ENCODE data around the gene TANGO6.
"Not testable (repeated sequence)": the region's sequence is repeated elsewhere in the genome, so short reads cannot be mapped to it uniquely, and the experiment has no call there.

Gene TANGO6

GRCh38 chr16:69049603-69050375, 206.5 kb downstream of the TANGO6 start:
- H3K27me3 ChIP-seq (ENCODE audit: control insufficient read depth, insufficient read depth, low read length, poor library complexity, severe bottlenecking): no peaks in the 10 kb centered on the region
- no peaks in the 10 kb centered on the region for H3K36me3 ChIP-seq (ENCODE audit: control insufficient read depth, insufficient read depth, low read length)
- no peak overlapping the region for H3K4me3 ChIP-seq (ENCODE audit: insufficient read depth, low read depth, low read length)
- no peaks in the 10 kb centered on the region for H3K4me1 ChIP-seq (ENCODE audit: control insufficient read depth, insufficient read depth, low read length)
- H3K9me3 ChIP-seq (ENCODE audit: control insufficient read depth, low read length): no peaks in the 10 kb centered on the region
- WGBS, 2 experiments: 86 to 90% methylated on average over 5 of the region's 5 CpGs
- no peak overlapping the region for H3K27ac ChIP-seq (ENCODE audit: insufficient read depth, low read depth, low read length, poor library complexity, severe bottlenecking)

DNA sequence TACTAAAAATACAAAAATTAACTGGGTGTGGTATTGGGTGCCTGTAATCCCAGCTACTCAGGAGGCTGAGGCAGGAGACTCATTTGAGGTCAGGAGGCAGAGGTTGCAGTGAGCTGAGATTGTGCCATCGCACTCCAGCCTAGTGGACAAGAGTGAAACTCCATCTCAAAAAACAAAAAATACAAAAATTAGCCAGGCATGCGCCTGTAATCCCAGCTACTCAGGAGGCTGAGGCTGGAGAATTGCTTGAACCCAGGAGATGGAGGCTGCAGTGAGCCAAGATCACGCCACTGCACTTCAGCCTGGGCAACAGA, 208.1 kb downstream of the TANGO6 start:
- H3K27ac ChIP-seq (ENCODE audit: insufficient read depth, low read depth, low read length, poor library complexity, severe bottlenecking); H3K9me3 ChIP-seq (ENCODE audit: control insufficient read depth, low read length); H3K27me3 ChIP-seq (ENCODE audit: control insufficient read depth, insufficient read depth, low read length, poor library complexity, severe bottlenecking); H3K4me3 ChIP-seq (ENCODE audit: insufficient read depth, low read depth, low read length); H3K4me1 ChIP-seq (ENCODE audit: control insufficient read depth, insufficient read depth, low read length); H3K36me3 ChIP-seq (ENCODE audit: control insufficient read depth, insufficient read depth, low read length): not testable (repeated sequence)
- 93 to 98% methylated on average over 3 of the region's 3 CpGs for WGBS, 2 experiments

- 82 to 88% methylated on average over 3 of the region's 3 CpGs for WGBS, 2 experiments
Observed at GRCh38 chr16:69055008-69055407, 211.7 kb downstream of the TANGO6 start.

DNA sequence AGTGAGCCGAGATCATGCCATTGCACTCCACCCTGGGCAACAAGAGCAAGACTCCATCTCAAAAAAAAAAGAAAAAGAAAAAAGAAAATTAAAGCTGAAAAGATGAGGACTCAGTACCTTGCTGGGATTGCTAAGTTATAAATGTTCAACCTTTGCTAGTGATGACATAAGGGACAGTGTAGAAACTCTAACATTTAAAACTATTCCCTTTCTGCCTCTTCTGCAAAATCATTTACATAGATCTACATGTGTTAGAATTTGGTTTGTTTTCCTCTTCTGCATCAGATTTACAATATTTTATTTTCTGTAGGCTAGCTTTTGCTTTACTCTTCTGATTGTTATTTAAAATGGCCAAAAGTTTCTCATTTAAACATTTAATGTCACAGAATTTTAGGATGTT, 212.6 kb downstream of the TANGO6 start:
- Histone ChIP-seq H3K4me1 (ENCODE audit: control insufficient read depth, insufficient read depth, low read length) (no peaks in the 10 kb centered on the region), H3K27ac (ENCODE audit: insufficient read depth, low read depth, low read length, poor library complexity, severe bottlenecking) (no peak overlapping the region), H3K9me3 (ENCODE audit: control insufficient read depth, low read length) (no peaks in the 10 kb centered on the region), H3K4me3 (ENCODE audit: insufficient read depth, low read depth, low read length) (no peak overlapping the region), H3K36me3 (ENCODE audit: control insufficient read depth, insufficient read depth, low read length) (no peaks in the 10 kb centered on the region), H3K27me3 (ENCODE audit: control insufficient read depth, insufficient read depth, low read length, poor library complexity, severe bottlenecking) (no peaks in the 10 kb centered on the region)
- 40 to 93% methylated on average over 1 of the region's 1 CpG for WGBS, 2 experiments

More at GRCh38 chr16:69055008-69055407, 211.7 kb downstream of the TANGO6 start:
- no peak overlapping the region for H3K4me3 ChIP-seq (ENCODE audit: insufficient read depth, low read depth, low read length)
- H3K4me1 ChIP-seq (ENCODE audit: control insufficient read depth, insufficient read depth, low read length): no peaks in the 10 kb centered on the region
- no peaks in the 10 kb centered on the region for H3K36me3 ChIP-seq (ENCODE audit: control insufficient read depth, insufficient read depth, low read length)
- no peak overlapping the region for H3K27ac ChIP-seq (ENCODE audit: insufficient read depth, low read depth, low read length, poor library complexity, severe bottlenecking)
- no peaks in the 10 kb centered on the region for H3K9me3 ChIP-seq (ENCODE audit: control insufficient read depth, low read length)
- H3K27me3 ChIP-seq (ENCODE audit: control insufficient read depth, insufficient read depth, low read length, poor library complexity, severe bottlenecking): no peaks in the 10 kb centered on the region

DNA sequence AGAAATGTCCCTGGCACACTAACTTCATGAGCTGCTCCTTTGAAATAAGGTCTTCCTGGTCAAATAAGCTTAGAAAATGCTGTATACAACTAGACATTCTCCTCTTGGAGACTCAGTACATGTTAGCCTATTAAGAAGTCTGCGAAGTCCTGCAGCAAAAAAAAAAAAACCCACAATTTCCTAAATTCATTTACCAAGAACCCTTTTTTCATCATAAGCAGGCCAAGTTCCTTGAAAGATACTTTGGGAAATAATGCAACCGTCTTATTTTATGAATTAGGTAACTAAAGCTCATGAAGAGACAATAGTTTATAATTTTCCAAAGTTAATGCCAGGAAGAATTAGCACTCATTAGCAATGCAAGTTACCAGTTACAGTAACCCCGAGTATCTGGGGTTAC, 213.1 kb downstream of the TANGO6 start:
- Histone ChIP-seq H3K27me3 (ENCODE audit: control insufficient read depth, insufficient read depth, low read length, poor library complexity, severe bottlenecking) (no peaks in the 10 kb centered on the region), H3K36me3 (ENCODE audit: control insufficient read depth, insufficient read depth, low read length) (no peaks in the 10 kb centered on the region), H3K4me1 (ENCODE audit: control insufficient read depth, insufficient read depth, low read length) (no peaks in the 10 kb centered on the region), H3K4me3 (ENCODE audit: insufficient read depth, low read depth, low read length) (no peak overlapping the region), H3K9me3 (ENCODE audit: control insufficient read depth, low read length) (no peaks in the 10 kb centered on the region), H3K27ac (ENCODE audit: insufficient read depth, low read depth, low read length, poor library complexity, severe bottlenecking) (no peak overlapping the region)
- WGBS, 2 experiments: 89 to 98% methylated on average over 3 of the region's 3 CpGs

- 89 to 93% methylated on average over 10 of the region's 11 CpGs for WGBS, 2 experiments
- no peak overlapping the region for H3K4me3 ChIP-seq (ENCODE audit: insufficient read depth, low read depth, low read length)
- no peaks in the 10 kb centered on the region for H3K4me1 ChIP-seq (ENCODE audit: control insufficient read depth, insufficient read depth, low read length)
- no peak overlapping the region for H3K27ac ChIP-seq (ENCODE audit: insufficient read depth, low read depth, low read length, poor library complexity, severe bottlenecking)
- no peaks in the 10 kb centered on the region for H3K36me3 ChIP-seq (ENCODE audit: control insufficient read depth, insufficient read depth, low read length)
- no peaks in the 10 kb centered on the region for H3K27me3 ChIP-seq (ENCODE audit: control insufficient read depth, insufficient read depth, low read length, poor library complexity, severe bottlenecking)
- H3K9me3 ChIP-seq (ENCODE audit: control insufficient read depth, low read length): no peaks in the 10 kb centered on the region
Observed at GRCh38 chr16:69057400-69058378, 214.4 kb downstream of the TANGO6 start.

GRCh38 chr16:69063491-69063890, 220.2 kb downstream of the TANGO6 start:
- 99% methylated on average over 6 to 7 of the region's 8 CpGs for WGBS, 2 experiments
- H3K4me3 ChIP-seq (ENCODE audit: insufficient read depth, low read depth, low read length); H3K9me3 ChIP-seq (ENCODE audit: control insufficient read depth, low read length); H3K36me3 ChIP-seq (ENCODE audit: control insufficient read depth, insufficient read depth, low read length); H3K27me3 ChIP-seq (ENCODE audit: control insufficient read depth, insufficient read depth, low read length, poor library complexity, severe bottlenecking); H3K27ac ChIP-seq (ENCODE audit: insufficient read depth, low read depth, low read length, poor library complexity, severe bottlenecking): not testable (repeated sequence)
- H3K4me1 ChIP-seq (ENCODE audit: control insufficient read depth, insufficient read depth, low read length): peaks cover 25% of the 10 kb centered on the region

DNA sequence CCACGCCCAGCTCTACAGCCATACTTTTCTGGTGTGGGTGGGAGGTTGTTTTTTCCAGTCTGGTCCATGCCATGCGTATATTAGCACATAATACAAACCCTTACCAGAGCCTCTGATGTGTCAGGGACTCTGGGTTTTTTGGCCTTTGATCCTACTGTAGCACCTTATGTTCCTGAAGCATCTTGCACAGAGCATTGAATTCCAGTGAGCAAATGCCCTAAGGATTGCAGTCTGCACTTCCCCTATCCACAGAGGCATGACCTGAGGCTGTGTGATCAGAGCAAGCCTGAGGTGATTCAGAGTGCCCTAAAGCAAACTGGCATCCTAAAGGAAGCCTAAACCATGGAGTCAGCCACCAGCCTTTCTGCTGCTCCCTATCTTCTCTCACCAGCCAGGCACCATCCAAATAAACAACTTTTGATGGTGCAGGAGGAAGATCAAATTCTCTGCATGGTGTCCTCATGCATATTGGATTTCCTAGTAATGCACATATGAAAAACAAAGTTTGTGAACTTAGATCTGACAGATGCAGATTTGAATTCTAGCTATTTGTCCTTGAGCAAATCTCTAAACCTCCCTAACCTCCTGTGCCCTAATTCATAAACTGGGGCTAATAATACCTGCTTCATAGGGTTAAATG, 220.9 kb downstream of the TANGO6 start:
- H3K4me1 ChIP-seq (ENCODE audit: control insufficient read depth, insufficient read depth, low read length): peaks cover 25% of the 10 kb centered on the region
- no peak overlapping the region for H3K27ac ChIP-seq (ENCODE audit: insufficient read depth, low read depth, low read length, poor library complexity, severe bottlenecking)
- H3K36me3 ChIP-seq (ENCODE audit: control insufficient read depth, insufficient read depth, low read length): no peaks in the 10 kb centered on the region
- no peaks in the 10 kb centered on the region for H3K27me3 ChIP-seq (ENCODE audit: control insufficient read depth, insufficient read depth, low read length, poor library complexity, severe bottlenecking)
- WGBS, 2 experiments: 100% methylated on average over 1 to 2 of the region's 2 CpGs
- no peak overlapping the region for H3K4me3 ChIP-seq (ENCODE audit: insufficient read depth, low read depth, low read length)
- no peaks in the 10 kb centered on the region for H3K9me3 ChIP-seq (ENCODE audit: control insufficient read depth, low read length)

GRCh38 chr16:69064764-69065313, 221.5 kb downstream of the TANGO6 start:
- no peaks in the 10 kb centered on the region for H3K27me3 ChIP-seq (ENCODE audit: control insufficient read depth, insufficient read depth, low read length, poor library complexity, severe bottlenecking)
- no peaks in the 10 kb centered on the region for H3K36me3 ChIP-seq (ENCODE audit: control insufficient read depth, insufficient read depth, low read length)
- no peak overlapping the region for H3K4me3 ChIP-seq (ENCODE audit: insufficient read depth, low read depth, low read length)
- WGBS, 2 experiments: 46% methylated on average over 6 of the region's 6 CpGs
- no peak overlapping the region for H3K27ac ChIP-seq (ENCODE audit: insufficient read depth, low read depth, low read length, poor library complexity, severe bottlenecking)
- no peaks in the 10 kb centered on the region for H3K9me3 ChIP-seq (ENCODE audit: control insufficient read depth, low read length)
- H3K4me1 ChIP-seq (ENCODE audit: control insufficient read depth, insufficient read depth, low read length): peaks cover 25% of the 10 kb centered on the region

GRCh38 chr16:69069504-69069903, 226.2 kb downstream of the TANGO6 start:
- 94 to 99% methylated on average over 5 of the region's 5 CpGs for WGBS, 2 experiments
- Histone ChIP-seq H3K27ac (ENCODE audit: insufficient read depth, low read depth, low read length, poor library complexity, severe bottlenecking) (no peak overlapping the region), H3K9me3 (ENCODE audit: control insufficient read depth, low read length) (no peaks in the 10 kb centered on the region), H3K27me3 (ENCODE audit: control insufficient read depth, insufficient read depth, low read length, poor library complexity, severe bottlenecking) (no peaks in the 10 kb centered on the region), H3K4me1 (ENCODE audit: control insufficient read depth, insufficient read depth, low read length) (peaks cover 38% of the 10 kb centered on the region), H3K36me3 (ENCODE audit: control insufficient read depth, insufficient read depth, low read length) (no peaks in the 10 kb centered on the region), H3K4me3 (ENCODE audit: insufficient read depth, low read depth, low read length) (no peak overlapping the region)
